BJ (cell line): ENCODE results near the gene CFI. TPM values are rescaled to one million over a fixed set of nuclear protein-coding genes. Genes with fewer than 3 reads are reported as not detected.

ENCODE experiments used
- CTCF ChIA-PET: fragments of 350-600 bp; formaldehyde crosslinking; extraction: SDS; loops from one replicate; lab custom pipeline; 2021; ENCODE audit warnings: antibody characterized with exemption, inconsistent platforms; lab: Yijun Ruan, JAX
- POLR2A ChIA-PET: fragments of 300-600 bp; sonication (Branson Sonifier 250); formaldehyde crosslinking; extraction: SDS; loops from one replicate; lab custom pipeline; 2021; ENCODE audit warnings: antibody characterized with exemption; lab: Charles Lee
- DNase-seq: peaks from one replicate; pipeline ENCODE4 v3.0.0-alpha.2; 2011; ENCODE audit warnings: low read depth
- H3K27me3 ChIP-seq: 2 replicates; pipeline ENCODE4 v1.6.0; 2011; ENCODE audit warnings: low read length; ENCODE audit not compliant: control insufficient read depth, insufficient read depth
- H3K36me3 ChIP-seq: 2 replicates; pipeline ENCODE4 v1.5.1; 2011; ENCODE audit warnings: low read length; ENCODE audit not compliant: control insufficient read depth, insufficient read depth
- H3K4me3 ChIP-seq: 2 replicates; pipeline ENCODE4 v1.5.1; 2011; ENCODE audit warnings: low read depth, mild to moderate bottlenecking, control low read depth, low read length
- CTCF ChIP-seq: IDR thresholded peaks from 2 replicates; pipeline ENCODE4 v1.5.1; 2011; ENCODE audit warnings: low read depth, mild to moderate bottlenecking, control low read depth, inconsistent platforms, low read length, moderate library complexity; ENCODE audit not compliant: insufficient read depth
- polyA plus RNA-seq: library from polyadenylated mRNA; depleted of rRNA; stranded (reverse); fragments of >200 nt; gene quantifications from 2 replicates; pipeline ENCODE4 v1.2.3, GENCODE V29; 2011

The CFI gene
- polyA plus RNA-seq, 1 experiment: 1.3 TPM

GRCh38 chr4:109820563-109820962, 18.8 kb upstream of the CFI start:
- DNase-seq: no peak
- Histone ChIP-seq H3K36me3 (peaks cover 2% of the 10 kb centered on the region), H3K4me3 (no peak overlapping the region), H3K27me3 (no peaks in the 10 kb centered on the region)
- POLR2A ChIA-PET: no interaction called here
- CTCF ChIA-PET: interaction anchor here (1.4 to 1.6 kb wide), 2 partner anchors 9 to 387 kb away, joined by 3 to 4 read pairs; partner anchors contain the start of gene SEC24B
- no peak for TF ChIP-seq CTCF

- POLR2A ChIA-PET: no interaction called here
- Histone ChIP-seq H3K36me3 (peaks cover 2% of the 10 kb centered on the region), H3K4me3 (no peak overlapping the region), H3K27me3 (no peaks in the 10 kb centered on the region)
- no peak for DNase-seq
- TF ChIP-seq CTCF: no peak
- CTCF ChIA-PET: no interaction called here
Observed at GRCh38 chr4:109818268-109818667, 16.5 kb upstream of the CFI start.

DNA sequence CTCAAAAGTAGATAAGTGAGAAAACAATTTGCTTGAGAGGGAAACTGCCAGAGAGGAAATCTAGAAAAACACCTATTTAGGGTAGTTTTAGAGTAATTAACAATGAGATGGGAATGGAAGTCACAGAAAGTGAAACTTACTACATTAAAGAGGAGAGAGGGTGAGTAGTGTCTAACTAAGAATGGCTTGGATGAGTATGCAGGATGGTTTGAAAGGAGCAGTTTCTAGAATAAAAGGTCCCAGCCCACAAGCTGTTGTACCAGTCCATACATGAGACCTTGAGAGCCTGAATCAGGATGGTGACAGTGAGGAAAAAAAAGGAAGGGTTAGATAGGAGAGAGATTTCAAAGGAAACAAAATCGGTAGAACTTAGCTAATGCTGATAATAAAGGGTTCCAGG, 15.1 kb upstream of the CFI start:
- H3K36me3 ChIP-seq: no peaks in the 10 kb centered on the region; the same call in 1 of the 2 replicates
- peak overlapping the region; percentile 65; the same call in 1 of the 2 replicates for H3K4me3 ChIP-seq
- H3K27me3 ChIP-seq: no peaks in the 10 kb centered on the region
- DNase-seq: no peak
- POLR2A ChIA-PET: no interaction called here
- CTCF ChIA-PET: interaction anchor here (1.3 to 2.1 kb wide), 2 partner anchors 9 to 383 kb away, joined by 3 to 14 read pairs; partner anchors contain the start of genes RRH and SEC24B
- TF ChIP-seq CTCF: no peak

DNA sequence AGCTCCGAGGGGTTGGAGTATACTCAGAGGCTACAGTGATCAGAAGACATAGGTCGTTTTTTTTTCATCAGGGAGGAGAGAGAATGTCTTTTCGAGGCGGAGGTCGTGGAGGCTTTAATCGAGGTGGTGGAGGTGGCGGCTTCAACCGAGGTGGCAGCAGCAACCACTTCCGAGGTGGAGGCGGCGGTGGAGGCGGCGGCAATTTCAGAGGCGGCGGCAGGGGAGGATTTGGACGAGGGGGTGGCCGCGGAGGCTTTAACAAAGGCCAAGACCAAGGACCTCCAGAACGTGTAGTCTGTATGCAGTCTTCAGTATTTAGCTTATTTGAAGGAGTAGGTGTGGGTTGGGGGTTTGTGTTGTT, 14.3 kb upstream of the CFI start:
- DNase-seq: no peak
- POLR2A ChIA-PET: no interaction called here

More for the DNA sequence above, 14.3 kb upstream of the CFI start:
- Histone ChIP-seq H3K36me3 (no peaks in the 10 kb centered on the region; the same call in 1 of the 2 replicates), H3K27me3 (no peaks in the 10 kb centered on the region), H3K4me3 (peak overlapping the region; percentile 65)
- CTCF ChIA-PET: interaction anchor here (1.3 to 2.1 kb wide), 4 partner anchors 10 to 389 kb away, joined by 3 to 14 read pairs (median 4); partner anchors contain the start of genes RRH and SEC24B
- no peak for TF ChIP-seq CTCF
